NCI-H82 treated with DMSO at 0.1 percent for 48 hours (cell line): Measurements from ENCODE around the gene APOBEC2.

ENCODE experiments used
- DNase-seq: peaks from one replicate; lab custom pipeline; 2025; ENCODE audit not compliant: unreplicated experiment; lab: John Stamatoyannopoulos, UW

Gene APOBEC2

DNA sequence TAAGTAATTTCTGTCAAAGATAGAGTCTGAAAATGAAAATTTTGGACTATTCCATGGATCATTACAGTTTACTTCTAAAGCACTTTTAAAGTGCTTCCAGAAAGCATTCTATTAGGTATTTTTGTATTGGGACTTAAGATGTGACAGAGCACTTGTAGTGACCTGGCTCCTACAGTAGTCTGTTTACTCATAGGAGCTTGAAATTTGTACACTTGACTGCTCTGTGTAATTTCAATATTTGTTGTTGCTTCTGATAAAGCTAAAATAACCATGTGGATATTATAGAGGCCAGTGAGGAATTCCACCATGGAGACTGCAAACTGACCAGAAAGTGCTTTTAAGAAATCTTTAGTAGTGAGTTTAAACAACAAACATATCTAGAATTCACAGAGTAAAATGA lies 30.1 kb downstream of the APOBEC2 start:
- no peak for DNase-seq

DNA sequence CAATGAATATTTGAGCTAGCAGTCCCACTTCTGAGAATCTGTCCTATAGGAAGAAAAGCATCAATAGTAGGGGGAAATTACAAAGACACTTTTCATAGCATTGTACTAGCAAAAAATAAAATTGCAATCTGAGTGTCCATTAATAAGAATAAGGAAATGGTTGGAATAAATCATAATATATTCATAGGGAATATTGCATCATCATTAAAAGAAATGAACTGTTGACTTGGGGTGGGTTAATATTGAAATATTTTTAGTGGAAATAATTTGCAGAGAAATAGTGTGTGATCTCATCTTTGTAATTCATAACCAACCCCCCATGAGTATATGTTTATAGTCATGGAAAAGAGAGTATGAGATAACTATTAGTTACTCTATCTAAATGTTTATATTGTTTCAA lies 32.2 kb downstream of the APOBEC2 start:
- no peak for DNase-seq

DNA sequence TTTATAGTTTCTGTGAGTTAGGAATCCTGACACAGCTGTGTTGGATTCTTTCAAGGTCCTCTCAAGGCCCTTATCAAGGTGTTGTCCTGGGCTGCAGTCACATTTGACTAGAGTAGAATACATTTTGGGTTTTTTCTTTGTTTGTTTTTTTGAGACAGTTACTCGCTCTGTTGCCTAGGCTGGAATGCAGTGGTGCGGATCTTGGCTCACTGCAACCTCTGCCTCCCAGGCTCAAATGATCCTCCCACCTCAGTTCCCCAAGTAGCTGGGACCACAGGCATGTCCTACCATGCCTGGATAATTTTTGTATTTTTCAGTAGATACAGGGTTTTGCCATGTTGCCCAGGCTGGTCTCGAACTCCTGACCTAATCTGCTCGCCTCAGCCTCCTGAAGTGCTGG lies 35.4 kb downstream of the APOBEC2 start:
- DNase-seq, result no peak

DNA sequence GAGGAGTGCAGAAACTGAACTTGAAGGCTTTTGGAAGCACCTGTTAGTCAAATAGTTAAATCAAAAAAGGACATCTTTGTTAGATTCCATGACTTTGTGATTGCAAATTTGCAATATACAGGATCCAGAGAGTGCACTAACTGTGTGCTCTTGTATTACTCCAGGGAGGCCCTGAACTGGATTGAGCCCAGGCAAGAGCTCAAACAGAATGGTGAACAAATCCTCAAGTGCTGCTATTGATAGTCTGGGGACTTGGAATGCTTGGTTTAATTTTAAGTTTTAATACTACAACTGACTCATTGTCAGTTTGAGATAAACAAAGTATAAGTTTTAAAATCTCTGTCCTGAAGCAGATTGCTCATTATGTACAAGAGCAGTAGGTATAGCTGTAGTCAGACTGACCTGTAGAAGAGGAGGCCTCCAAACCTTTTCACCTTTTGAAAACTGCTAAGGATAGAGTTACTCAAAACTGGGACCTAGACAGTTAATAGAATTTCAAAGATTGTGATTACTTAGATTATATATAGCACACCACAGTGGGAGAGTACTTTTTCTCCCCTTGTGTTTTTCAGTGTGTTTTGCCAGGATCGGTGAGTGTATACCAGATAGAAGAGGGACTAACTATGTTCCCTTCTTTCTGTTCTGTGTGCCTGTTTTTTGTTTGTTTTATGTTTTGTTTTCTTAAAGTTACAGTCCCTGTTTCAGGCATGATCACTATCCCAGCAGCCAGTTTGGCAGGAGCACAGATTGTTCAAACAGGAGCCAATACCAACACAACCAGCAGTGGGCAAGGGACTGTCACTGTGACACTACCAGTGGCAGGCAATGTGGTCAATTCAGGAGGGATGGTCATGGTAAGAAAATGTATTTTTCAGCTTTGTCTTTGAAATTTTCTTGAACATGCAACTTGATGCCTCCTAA lies 38.1 kb downstream of the APOBEC2 start:
- no peak for DNase-seq

DNA sequence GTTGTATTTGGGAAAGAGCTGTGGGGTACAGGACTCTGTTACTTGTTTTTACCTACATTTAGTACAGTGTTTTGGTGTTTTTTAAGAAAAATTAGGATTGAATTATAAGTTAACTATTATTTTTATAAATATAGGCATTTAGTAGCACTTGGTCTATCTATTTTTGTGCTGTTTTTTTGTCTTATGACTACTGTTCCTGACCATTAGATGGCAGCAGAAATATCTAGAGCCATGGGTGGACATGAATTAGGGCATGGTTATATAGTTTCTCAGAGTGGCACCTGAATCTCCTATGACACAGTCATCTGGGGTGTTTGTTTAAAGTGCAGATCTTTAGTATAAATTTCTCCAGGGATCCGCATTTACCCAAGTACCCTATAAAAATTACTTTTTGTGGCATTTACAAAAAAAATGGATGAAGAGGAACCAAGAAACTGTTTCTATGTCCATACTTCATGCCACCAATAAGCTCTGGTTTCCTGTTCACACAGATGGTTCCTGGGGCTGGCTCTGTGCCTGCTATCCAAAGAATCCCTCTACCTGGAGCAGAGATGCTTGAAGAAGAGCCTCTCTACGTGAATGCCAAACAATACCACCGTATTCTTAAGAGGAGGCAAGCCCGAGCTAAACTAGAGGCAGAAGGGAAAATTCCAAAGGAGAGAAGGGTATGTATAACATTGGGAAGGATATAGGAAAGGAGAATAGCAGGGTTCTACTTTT lies 39.6 kb downstream of the APOBEC2 start:
- no peak for DNase-seq

DNA sequence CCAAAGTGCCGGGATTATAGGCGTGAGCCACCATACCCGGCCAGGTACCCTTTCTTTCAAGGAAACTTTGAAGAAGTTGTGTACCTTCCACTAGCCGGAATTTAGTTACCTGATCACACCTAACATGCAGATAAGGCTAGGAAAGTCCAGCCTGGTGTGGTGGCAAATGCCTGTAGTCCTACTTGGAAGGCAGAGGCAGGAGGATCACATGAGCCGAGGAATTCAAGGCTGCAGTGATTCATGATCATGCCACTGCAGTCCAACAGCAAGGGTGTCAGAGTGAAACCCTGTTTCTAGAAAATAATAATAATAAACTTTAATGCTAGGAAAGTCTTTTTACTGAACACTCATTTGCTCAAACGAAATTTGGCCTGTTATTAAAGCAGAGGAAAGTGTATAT lies 40.7 kb downstream of the APOBEC2 start:
- DNase-seq, result no peak

DNA sequence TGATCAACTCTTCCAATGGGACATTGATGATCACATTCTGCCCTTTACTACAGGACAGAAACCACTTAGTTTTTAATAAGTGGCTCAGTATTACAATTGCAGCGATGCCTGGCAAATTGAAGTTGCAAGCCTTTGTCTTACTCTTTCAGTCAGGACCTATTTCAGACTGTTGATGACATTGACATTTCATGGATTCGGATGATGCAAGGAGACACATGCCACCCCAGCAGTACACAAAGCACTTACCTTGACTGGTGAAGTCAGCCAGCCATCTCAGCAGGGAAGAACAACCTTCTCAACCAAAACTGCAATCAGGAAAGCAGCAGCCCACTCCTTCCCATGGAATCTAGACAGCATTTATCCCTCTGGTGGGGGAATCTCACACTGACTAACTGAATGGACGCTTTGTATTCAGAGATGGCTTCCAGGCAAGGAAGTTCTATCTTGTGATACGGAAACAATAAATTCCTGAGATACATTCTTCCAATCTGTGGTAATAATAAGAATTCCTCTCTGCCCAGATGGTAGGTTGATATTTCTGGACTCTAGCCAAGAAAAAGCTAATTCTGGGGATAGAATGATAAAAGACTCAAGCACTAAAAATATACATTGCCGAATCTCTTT lies 44.6 kb downstream of the APOBEC2 start:
- no peak for DNase-seq

DNA sequence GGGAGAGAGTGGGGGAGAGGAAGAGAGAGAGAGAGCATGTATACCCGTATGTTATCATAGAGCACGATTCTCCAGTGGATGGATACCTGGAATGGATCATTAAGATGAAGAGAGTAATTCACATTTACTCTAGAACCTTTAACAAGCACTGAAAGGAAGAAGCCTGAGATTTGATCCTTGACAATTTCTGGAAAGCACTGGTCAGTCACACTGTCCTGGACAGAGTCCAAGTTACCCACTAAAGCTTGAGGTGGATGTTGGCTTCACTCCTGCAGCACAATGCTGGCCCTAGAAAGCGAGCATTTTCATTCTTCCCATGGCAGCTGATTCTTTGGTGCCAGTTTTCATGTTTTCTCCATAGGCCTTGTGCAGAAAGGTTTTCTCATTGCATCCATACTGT lies 45.4 kb downstream of the APOBEC2 start:
- no peak for DNase-seq

DNA sequence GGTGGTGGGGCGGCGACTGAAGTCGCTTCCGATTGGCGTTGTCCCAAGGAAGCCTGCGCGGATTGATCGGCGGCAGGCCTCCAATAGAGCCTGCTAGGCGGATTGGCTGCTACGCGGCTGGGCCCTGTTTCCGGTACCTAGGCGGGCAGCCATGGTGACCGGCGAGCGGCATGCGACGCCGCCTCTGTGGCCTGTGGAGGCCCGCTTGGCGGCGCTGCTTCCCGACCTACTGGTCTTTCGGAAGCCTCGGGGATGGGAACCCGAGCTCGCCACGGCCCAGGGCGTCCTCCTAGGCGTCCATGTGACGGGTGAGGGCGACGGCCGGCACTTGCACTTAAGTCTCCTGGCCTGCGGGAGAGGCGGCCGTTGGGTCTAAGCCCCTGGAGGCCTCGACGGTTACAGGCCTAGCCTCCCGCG lies 47.9 kb downstream of the APOBEC2 start:
- no peak for DNase-seq

DNA sequence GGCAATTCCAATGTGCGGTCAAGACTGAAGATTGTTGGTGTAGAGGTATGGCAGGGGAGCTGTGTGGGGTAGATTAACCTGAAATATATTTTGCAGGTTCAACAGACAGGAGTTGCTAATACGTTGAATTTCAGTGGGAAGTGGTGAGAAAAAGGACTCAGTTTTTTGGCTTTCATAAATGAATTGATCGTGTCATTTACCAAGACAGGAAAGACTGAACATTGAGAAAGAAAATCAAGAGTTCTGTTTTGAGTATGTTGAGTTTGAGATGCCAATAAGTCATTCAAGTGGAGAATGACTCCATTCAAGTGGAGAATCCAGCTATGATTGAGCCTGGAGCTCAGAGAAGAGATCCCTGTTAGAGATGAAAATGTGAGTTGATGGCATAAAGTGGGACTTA lies 50.8 kb downstream of the APOBEC2 start:
- DNase-seq, result no peak

DNA sequence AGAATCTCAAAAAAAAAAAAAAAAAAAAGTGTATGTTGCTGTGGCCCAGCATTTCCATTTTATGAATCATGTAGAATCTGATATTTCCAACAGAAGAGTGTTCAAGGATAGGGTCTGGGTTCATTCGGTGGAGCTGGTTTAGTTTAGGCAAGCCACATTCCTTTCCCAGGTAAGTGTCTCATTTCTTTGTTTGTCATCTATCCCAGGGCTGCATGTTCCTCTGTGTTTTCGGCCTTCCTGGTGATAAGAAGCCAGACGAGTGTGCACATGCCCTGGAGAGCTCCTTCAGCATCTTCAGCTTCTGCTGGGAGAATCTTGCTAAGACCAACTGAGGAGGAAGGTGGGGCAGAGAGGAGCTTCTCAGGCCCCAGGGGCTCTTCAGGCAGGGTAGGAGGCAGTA lies 58.0 kb downstream of the APOBEC2 start:
- DNase-seq, result no peak
